ENCODE data around the gene TTC16.

The TTC16 gene

GRCh38 chr9:127715470-127716337, at the start of gene TTC16, which contains the start of gene PTRH1:
Gene TTC16, plus strand, starts transcription at chr9:127716079. Its CDS starts 67 bp downstream, at chr9:127716146.
Gene PTRH1, minus strand, starts transcription at chr9:127715663. Its CDS starts 24 bp downstream, at chr9:127715639.
- DNase-seq = peak; percentile 98

- DNase-seq = no peak
Observed at GRCh38 chr9:127667127-127667844, 48.6 kb upstream of the TTC16 start.

GRCh38 chr9:127667906-127668305, 48.0 kb upstream of the TTC16 start:
- DNase-seq = no peak

GRCh38 chr9:127673234-127673633, 42.6 kb upstream of the TTC16 start:
- DNase-seq = no peak

GRCh38 chr9:127676638-127677037, 39.2 kb upstream of the TTC16 start:
- no peak for DNase-seq

- DNase-seq = no peak
Observed at GRCh38 chr9:127679506-127679905, 36.4 kb upstream of the TTC16 start.

GRCh38 chr9:127680226-127680625, 35.7 kb upstream of the TTC16 start:
- no peak for DNase-seq

- DNase-seq = no peak
Observed at GRCh38 chr9:127680846-127681245, 35.0 kb upstream of the TTC16 start.

- no peak for DNase-seq
Observed at GRCh38 chr9:127682351-127683136, 33.3 kb upstream of the TTC16 start.

GRCh38 chr9:127683723-127684122, 32.2 kb upstream of the TTC16 start:
- DNase-seq = no peak

GRCh38 chr9:127684576-127684975, 31.3 kb upstream of the TTC16 start:
- no peak for DNase-seq

- no peak for DNase-seq
Observed at GRCh38 chr9:127686461-127687393, 29.2 kb upstream of the TTC16 start.

- no peak for DNase-seq
Observed at GRCh38 chr9:127689329-127690000, 26.4 kb upstream of the TTC16 start.

GRCh38 chr9:127690735-127691134, 25.1 kb upstream of the TTC16 start:
- no peak for DNase-seq

- no peak for DNase-seq
Observed at GRCh38 chr9:127692071-127692470, 23.8 kb upstream of the TTC16 start.

GRCh38 chr9:127693143-127693542, 22.7 kb upstream of the TTC16 start:
- DNase-seq = no peak

GRCh38 chr9:127693697-127694096, 22.2 kb upstream of the TTC16 start:
- DNase-seq = no peak

GRCh38 chr9:127694890-127695720, 20.8 kb upstream of the TTC16 start:
- DNase-seq = no peak

GRCh38 chr9:127697575-127697974, 18.3 kb upstream of the TTC16 start:
- no peak for DNase-seq

GRCh38 chr9:127698386-127698785, 17.5 kb upstream of the TTC16 start:
- no peak for DNase-seq

Measured in CD4-positive, alpha-beta T cell treated with Interleukin-6 for 4 hours (primary cell).